Activated B cell treated with CpG ODN at 0.5 μM for 24 hours (primary cell): ENCODE data around the gene TMEM184B. TPM values are rescaled to one million over a fixed set of nuclear protein-coding genes. Genes with fewer than 3 reads are reported as not detected.

Experiments
- ATAC-seq: fragments of 200-7000 bp; cut with Tn5 transposase; one replicate; pipeline ENCODE4 v1.10.0; 2021; ENCODE audit warnings: low read depth, mild to moderate bottlenecking, moderate library complexity
- CTCF ChIA-PET: fragments of 350-600 bp; sonication (Branson Sonifier 250); formaldehyde crosslinking; loops from one replicate; lab custom pipeline; 2021; ENCODE audit warnings: antibody characterized with exemption; lab: Charles Lee
- POLR2A ChIA-PET: fragments of 350-600 bp; sonication (Branson Sonifier 250); formaldehyde crosslinking; loops from one replicate; lab custom pipeline; 2021; ENCODE audit warnings: antibody characterized with exemption; lab: Charles Lee
- DNase-seq: peaks from one replicate; pipeline ENCODE4 v3.0.0; 2022
- H3K27ac Mint-ChIP-seq: one replicate; pipeline ENCODE4 v1.8.0; 2020; ENCODE audit warnings: mixed read lengths
- H3K27me3 Mint-ChIP-seq: one replicate; pipeline ENCODE4 v1.8.0; 2021; ENCODE audit warnings: mixed read lengths
- H3K36me3 Mint-ChIP-seq: one replicate; pipeline ENCODE4 v1.8.0; 2021; ENCODE audit warnings: low read depth, mixed read lengths
- H3K4me1 Mint-ChIP-seq: one replicate; pipeline ENCODE4 v1.8.0; 2021; ENCODE audit warnings: mixed read lengths
- H3K4me3 Mint-ChIP-seq: one replicate; pipeline ENCODE4 v1.8.0; 2020; ENCODE audit warnings: mild to moderate bottlenecking, mixed read lengths
- H3K9me3 Mint-ChIP-seq: one replicate; pipeline ENCODE4 v1.8.0; 2020; ENCODE audit warnings: mixed read lengths
- CTCF ChIP-seq: fragments of 200-600 bp; IDR thresholded peaks from one replicate; pipeline ENCODE4 v1.8.0; 2022; ENCODE audit warnings: antibody characterized with exemption, mild to moderate bottlenecking
- intact Hi-C: fragments of 100-400 bp; cut with micrococcal nuclease; formaldehyde crosslinking; loops from one replicate; pipeline ENCODE4 v1.15.1; 2024
- total RNA-seq: library from RNA; stranded (reverse); gene quantifications from 2 replicates; pipeline ENCODE4 v1.2.3, GENCODE V29; 2022

TMEM184B gene
- total RNA-seq, 1 donor from 2014 or later, result 24.0 TPM

- ATAC-seq, result no peak
- Mint-ChIP-seq H3K36me3 (no peaks in the 10 kb centered on the region), H3K9me3 (no peaks in the 10 kb centered on the region), H3K4me1 (peaks cover 6% of the 10 kb centered on the region), H3K27me3 (peaks cover 20% of the 10 kb centered on the region), H3K4me3 (no peak overlapping the region), H3K27ac (no peak overlapping the region)
- ChIA-PET CTCF (no interaction called here), POLR2A (interaction anchor here (0.7 to 1.3 kb wide), 2 partner anchors 12 to 30 kb away, joined by 3 to 6 read pairs; partner anchors contain the start of gene PLA2G6)
- no peak for DNase-seq
- intact Hi-C loops, result no loop called here
- no peak for TF ChIP-seq CTCF
Observed at GRCh38 chr22:38193580-38193979, 79.2 kb downstream of the TMEM184B start.

GRCh38 chr22:38192475-38192863, 80.3 kb downstream of the TMEM184B start:
- ChIA-PET CTCF (no interaction called here), POLR2A (interaction anchor here (1.3 kb wide), 1 partner anchor 11 kb away, joined by 6 read pairs; the partner anchor contains the start of gene PLA2G6)
- no peaks in the 10 kb centered on the region for H3K36me3 Mint-ChIP-seq
- H3K27ac Mint-ChIP-seq, result no peak overlapping the region
- H3K4me1 Mint-ChIP-seq, result peaks cover 3% of the 10 kb centered on the region
- H3K27me3 Mint-ChIP-seq, result peaks cover 22% of the 10 kb centered on the region
- intact Hi-C loops, result no loop called here
- no peak overlapping the region for H3K4me3 Mint-ChIP-seq
- DNase-seq, result no peak
- no peak for TF ChIP-seq CTCF
- no peak for ATAC-seq
- no peaks in the 10 kb centered on the region for H3K9me3 Mint-ChIP-seq

GRCh38 chr22:38191731-38192474, 80.9 kb downstream of the TMEM184B start:
- intact Hi-C loops, result no loop called here

GRCh38 chr22:38191055-38191454, 81.8 kb downstream of the TMEM184B start:
- DNase-seq (no peak), ATAC-seq (no peak)
- CTCF ChIA-PET, result interaction anchor here (0.6 kb wide), 1 partner anchor 97 kb away, joined by 5 read pairs; no protein-coding TSS in a partner anchor
- Mint-ChIP-seq H3K4me1 (peaks cover 3% of the 10 kb centered on the region), H3K4me3 (no peak overlapping the region), H3K27me3 (peaks cover 25% of the 10 kb centered on the region), H3K9me3 (no peaks in the 10 kb centered on the region), H3K36me3 (no peaks in the 10 kb centered on the region), H3K27ac (no peak overlapping the region)
- POLR2A ChIA-PET, result no interaction called here
- intact Hi-C loops, result no loop called here
- TF ChIP-seq CTCF, result no peak

More at GRCh38 chr22:38191731-38192474, 80.9 kb downstream of the TMEM184B start:
- no peak overlapping the region for H3K27ac Mint-ChIP-seq
- CTCF ChIA-PET, result no interaction called here
- TF ChIP-seq CTCF, result no peak
- H3K27me3 Mint-ChIP-seq, result peaks cover 22% of the 10 kb centered on the region
- H3K4me3 Mint-ChIP-seq, result no peak overlapping the region
- H3K36me3 Mint-ChIP-seq, result no peaks in the 10 kb centered on the region
- DNase-seq (no peak), ATAC-seq (no peak)
- POLR2A ChIA-PET, result interaction anchor here (1.3 kb wide), 1 partner anchor 10 kb away, joined by 6 read pairs; the partner anchor contains the start of gene PLA2G6
- peaks cover 3% of the 10 kb centered on the region for H3K4me1 Mint-ChIP-seq
- no peaks in the 10 kb centered on the region for H3K9me3 Mint-ChIP-seq

GRCh38 chr22:38190581-38190980, 82.2 kb downstream of the TMEM184B start:
- H3K27ac Mint-ChIP-seq, result no peak overlapping the region
- no peak for ATAC-seq
- no peaks in the 10 kb centered on the region for H3K36me3 Mint-ChIP-seq
- no peak for TF ChIP-seq CTCF
- DNase-seq, result no peak
- no peak overlapping the region for H3K4me3 Mint-ChIP-seq
- peaks cover 23% of the 10 kb centered on the region for H3K27me3 Mint-ChIP-seq
- no peaks in the 10 kb centered on the region for H3K9me3 Mint-ChIP-seq
- ChIA-PET CTCF (no interaction called here), POLR2A (interaction anchor here (0.7 kb wide), 1 partner anchor 1341 kb away, joined by 10 read pairs; no protein-coding TSS in a partner anchor)
- intact Hi-C loops, result no loop called here
- H3K4me1 Mint-ChIP-seq, result peaks cover 3% of the 10 kb centered on the region
